OCI-LY7 (cell line): ENCODE data around the gene ARHGEF1.

ENCODE experiments used
- CTCF ChIP-seq: fragments of 200-600 bp; sonication (generic); conservative IDR thresholded peaks from 2 replicates; pipeline ENCODE4 v1.5.1; 2014; ENCODE audit warnings: mild to moderate bottlenecking, antibody characterized with exemption, low read length, moderate library complexity, mixed read lengths
- EZH2phosphoT487 ChIP-seq: fragments of 200-600 bp; sonication (generic); IDR thresholded peaks from 2 replicates; pipeline ENCODE4 v1.6.1; 2018; ENCODE audit warnings: low read depth, borderline replicate concordance, mild to moderate bottlenecking, mixed run types, antibody characterized with exemption, low read length, moderate library complexity, mixed read lengths

- peak; percentile 53 for TF ChIP-seq CTCF
- TF ChIP-seq EZH2phosphoT487 = no peak
Measured at GRCh38 chr19:41928221-41928683, 45.3 kb downstream of the ARHGEF1 start, which contains the start of gene ERFL.
